Measurements from ENCODE around the gene NRCAM.

GRCh38 chr7:108145401-108145800 lies 310.8 kb downstream of the NRCAM start:
- TF ChIP-seq POLR2A (IDR thresholded peaks at IDR 0.05; ENCODE audit: low read length) (no peak), GATA1 (IDR thresholded peaks at IDR 0.05; ENCODE audit: low read depth, low read length) (no peak)
